ENCODE measurements around the gene CCDC158.

- no peak for TF ChIP-seq POLR2A (IDR thresholded peaks at IDR 0.05; ENCODE audit: low read depth, low read length)
- no peak for TF ChIP-seq CTCF (IDR thresholded peaks at IDR 0.05; ENCODE audit: extremely low read depth in 1 of 2, insufficient read depth in 1 of 2, low read depth in 1 of 2, low read length in 2 of 2)
- no peak for TF ChIP-seq MYC (IDR thresholded peaks at IDR 0.05; ENCODE audit: low read depth, low read length)
- TF ChIP-seq EZH2 (IDR thresholded peaks at IDR 0.05; ENCODE audit: borderline replicate concordance, low read depth, low read length, severe bottlenecking), result no peak
- no peak for TF ChIP-seq JUN (IDR thresholded peaks at IDR 0.05; ENCODE audit: borderline replicate concordance, insufficient read depth, insufficient read length, low read depth)
Observed at GRCh38 chr4:76275486-76276124, 145.3 kb downstream of the CCDC158 start.

Measured in endothelial cell of umbilical vein (primary cell).